Ascending aorta (tissue), 2 donors: ENCODE results near the gene SMCO1. TPM values are rescaled to one million over a fixed set of nuclear protein-coding genes. Genes with fewer than 3 reads are reported as not detected.
"Not testable (repeated sequence)": the region's sequence is repeated elsewhere in the genome, so short reads cannot be mapped to it uniquely, and the experiment has no call there.

Experiments used
- DNase-seq, 2 donors: peaks; one replicate each; pipeline ENCODE4 v3.0.0-alpha.2; 2019; ENCODE audit warnings: low spot score in 2 of 2
- H3K27ac ChIP-seq, 2 donors: fragments of 200-600 bp; sonication (generic); one replicate each; pipeline ENCODE4 v1.5.1; 2016 to 2017; ENCODE audit warnings: mild to moderate bottlenecking in 1 of 2
- H3K27me3 ChIP-seq: fragments of 200-600 bp; sonication (generic); one replicate; pipeline ENCODE4 v1.5.1; 2017
- H3K36me3 ChIP-seq, 2 donors: fragments of 200-600 bp; sonication (generic); one replicate each; pipeline ENCODE4 v1.5.1; 2016
- H3K4me1 ChIP-seq, 2 donors: fragments of 200-600 bp; sonication (generic); one replicate each; pipeline ENCODE4 v1.5.1; 2016 to 2017; ENCODE audit warnings: mild to moderate bottlenecking in 1 of 2
- H3K4me3 ChIP-seq, 2 donors: fragments of 200-600 bp; sonication (generic); one replicate each; pipeline ENCODE4 v1.5.1; 2016 to 2017; ENCODE audit warnings: mild to moderate bottlenecking in 1 of 2
- H3K9me3 ChIP-seq, 2 donors: fragments of 200-600 bp; sonication (generic); one replicate each; pipeline ENCODE4 v1.5.1; 2016
- intact Hi-C: fragments of 100-400 bp; cut with DNase I; formaldehyde crosslinking; loops from one replicate; pipeline ENCODE4 v1.15.1; 2023
- total RNA-seq: library from RNA; depleted of rRNA; stranded (reverse); fragments of >200 nt; gene quantifications from one replicate; pipeline ENCODE4 v1.1.0, GENCODE V29; 2016
- TF ChIP-seq, protein P1 (sequence below), 3 experiments: fragments of 200-600 bp in 2 of 3; fragments of 450-650 bp in 1 of 3; sonication (generic) in 2 of 3; IDR thresholded peaks; one replicate each; pipeline ENCODE4 v1.5.1; 2016 to 2019; ENCODE audit warnings: antibody characterized with exemption in 3 of 3, mild to moderate bottlenecking in 1 of 3, moderate library complexity in 1 of 3

SMCO1 gene
- total RNA-seq, 1 donor from 2014 or later: not detected

DNA sequence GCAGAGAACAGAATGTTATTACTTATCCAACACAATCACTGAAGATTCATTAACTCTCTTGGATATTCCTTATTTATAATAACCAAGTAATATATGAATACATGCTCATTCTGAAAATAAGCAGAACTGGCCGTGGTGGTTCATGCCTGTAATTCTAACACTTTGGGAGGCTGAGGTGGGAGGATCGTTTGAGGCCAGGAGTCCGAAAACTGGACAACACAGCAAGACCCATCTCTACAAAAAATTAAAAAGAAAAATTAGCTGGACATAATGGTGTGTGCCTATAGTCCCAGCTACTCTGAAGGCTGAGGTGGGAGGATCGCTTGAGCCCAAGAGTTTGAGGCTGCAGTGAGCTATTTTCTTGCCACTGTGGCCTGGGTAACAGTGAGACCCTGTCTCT, 37.5 kb downstream of the SMCO1 start:
- TF ChIP-seq, protein P1, sequence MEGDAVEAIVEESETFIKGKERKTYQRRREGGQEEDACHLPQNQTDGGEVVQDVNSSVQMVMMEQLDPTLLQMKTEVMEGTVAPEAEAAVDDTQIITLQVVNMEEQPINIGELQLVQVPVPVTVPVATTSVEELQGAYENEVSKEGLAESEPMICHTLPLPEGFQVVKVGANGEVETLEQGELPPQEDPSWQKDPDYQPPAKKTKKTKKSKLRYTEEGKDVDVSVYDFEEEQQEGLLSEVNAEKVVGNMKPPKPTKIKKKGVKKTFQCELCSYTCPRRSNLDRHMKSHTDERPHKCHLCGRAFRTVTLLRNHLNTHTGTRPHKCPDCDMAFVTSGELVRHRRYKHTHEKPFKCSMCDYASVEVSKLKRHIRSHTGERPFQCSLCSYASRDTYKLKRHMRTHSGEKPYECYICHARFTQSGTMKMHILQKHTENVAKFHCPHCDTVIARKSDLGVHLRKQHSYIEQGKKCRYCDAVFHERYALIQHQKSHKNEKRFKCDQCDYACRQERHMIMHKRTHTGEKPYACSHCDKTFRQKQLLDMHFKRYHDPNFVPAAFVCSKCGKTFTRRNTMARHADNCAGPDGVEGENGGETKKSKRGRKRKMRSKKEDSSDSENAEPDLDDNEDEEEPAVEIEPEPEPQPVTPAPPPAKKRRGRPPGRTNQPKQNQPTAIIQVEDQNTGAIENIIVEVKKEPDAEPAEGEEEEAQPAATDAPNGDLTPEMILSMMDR (IDR thresholded peaks at IDR 0.05): no peak
- H3K4me1 ChIP-seq: no peaks in the 10 kb centered on the region
- H3K27me3 ChIP-seq: no peaks in the 10 kb centered on the region
- intact Hi-C loops: no loop called here
- peaks cover 57 to 92% of the 10 kb centered on the region in 2 donors for H3K36me3 ChIP-seq
- no peak overlapping the region for H3K27ac ChIP-seq
- no peak overlapping the region for H3K4me3 ChIP-seq
- DNase-seq: no peak
- no peaks in the 10 kb centered on the region for H3K9me3 ChIP-seq

DNA sequence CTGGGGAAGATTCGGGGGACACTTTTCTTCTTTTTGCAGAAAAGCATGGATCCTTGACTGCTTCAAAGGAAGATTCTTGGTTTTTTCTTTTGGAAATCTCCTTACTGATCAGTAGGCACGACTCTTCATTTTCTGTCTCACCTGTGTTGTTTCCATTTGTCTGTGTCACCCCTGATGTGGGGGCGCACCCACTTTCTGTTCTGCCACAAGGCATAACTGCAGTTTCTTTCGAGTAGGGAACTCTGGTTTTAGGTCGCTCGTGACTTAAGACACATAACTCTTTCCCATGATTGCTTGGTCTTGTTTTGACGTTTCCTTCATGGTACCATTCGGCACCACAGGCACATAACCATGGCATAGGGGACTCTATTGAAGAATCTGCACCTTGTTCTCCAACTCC, 42.9 kb downstream of the SMCO1 start:
- Histone ChIP-seq H3K4me3 (no peak overlapping the region), H3K36me3 (peaks cover 41 to 62% of the 10 kb centered on the region in 2 donors), H3K9me3 (no peaks in the 10 kb centered on the region), H3K27ac (no peak overlapping the region), H3K4me1 (no peaks in the 10 kb centered on the region), H3K27me3 (no peaks in the 10 kb centered on the region)
- TF ChIP-seq, protein P1 (IDR thresholded peaks at IDR 0.05): no peak
- DNase-seq: no peak
- intact Hi-C loops: no loop called here

DNA sequence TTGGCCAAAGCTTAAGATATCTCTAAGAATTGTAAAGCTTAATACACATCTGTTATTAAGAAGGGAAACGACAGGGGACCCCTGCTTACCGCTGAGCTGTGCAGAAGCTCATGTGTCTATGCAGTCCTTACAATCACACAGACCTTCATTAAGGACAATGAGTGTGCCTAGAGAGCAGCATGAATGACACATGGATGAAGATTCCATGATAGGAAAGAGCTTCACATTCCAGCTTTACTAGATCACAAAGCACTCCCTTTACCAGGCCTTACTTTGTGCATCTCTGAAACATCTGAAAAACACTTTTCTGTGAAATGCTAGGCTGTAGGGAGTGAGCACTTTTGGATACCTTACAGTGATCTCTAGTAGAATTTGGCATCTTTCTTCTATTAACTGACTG, 43.6 kb downstream of the SMCO1 start:
- DNase-seq: no peak
- H3K36me3 ChIP-seq: peaks cover 36 to 55% of the 10 kb centered on the region in 2 donors
- no peaks in the 10 kb centered on the region for H3K9me3 ChIP-seq
- H3K27ac ChIP-seq: no peak overlapping the region
- intact Hi-C loops: no loop called here
- TF ChIP-seq, protein P1 (IDR thresholded peaks at IDR 0.05): no peak
- H3K4me1 ChIP-seq: no peaks in the 10 kb centered on the region
- no peaks in the 10 kb centered on the region for H3K27me3 ChIP-seq
- H3K4me3 ChIP-seq: no peak overlapping the region

DNA sequence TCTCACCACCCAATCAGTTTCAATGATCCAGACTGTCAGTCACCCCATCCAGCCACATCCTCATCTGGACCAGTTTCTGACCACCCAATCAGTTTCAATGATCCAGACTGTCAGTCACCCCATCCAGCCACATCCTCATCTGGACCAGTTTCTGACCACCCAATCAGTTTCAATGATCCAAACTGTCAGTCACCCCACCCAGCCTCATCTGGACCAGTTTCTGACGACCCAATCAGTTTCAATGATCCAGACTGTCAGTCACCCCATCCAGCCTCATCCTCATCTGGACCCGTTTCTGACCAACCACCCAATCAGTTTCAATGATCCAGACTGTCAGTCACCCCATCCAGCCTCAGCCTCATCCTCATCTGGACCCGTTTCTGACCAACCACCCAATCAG, 45.0 kb downstream of the SMCO1 start:
- intact Hi-C loops, H3K4me3 ChIP-seq, H3K4me1 ChIP-seq, DNase-seq, H3K27me3 ChIP-seq, H3K9me3 ChIP-seq, H3K27ac ChIP-seq: not testable (repeated sequence)
- peaks cover 36 to 48% of the 10 kb centered on the region in 2 donors for H3K36me3 ChIP-seq

DNA sequence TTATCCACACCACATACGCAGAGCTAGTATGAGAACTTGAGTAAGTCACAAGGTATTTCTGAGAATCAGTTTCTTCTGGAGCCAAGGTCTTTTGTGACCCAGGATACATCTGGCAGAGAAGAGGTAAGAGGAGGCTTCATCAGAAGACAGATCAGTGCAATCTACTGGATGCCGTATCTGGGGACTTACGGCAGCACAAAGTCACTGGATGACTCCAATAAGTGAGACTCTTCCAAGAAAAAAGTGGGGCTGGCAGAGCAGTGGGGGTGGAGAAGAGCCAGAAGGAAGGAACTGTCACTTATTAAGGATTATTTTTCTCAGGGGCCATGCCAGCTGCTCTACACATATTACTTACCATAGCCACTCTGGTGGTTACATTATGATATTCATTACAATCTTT, 51.3 kb downstream of the SMCO1 start:
- H3K27me3 ChIP-seq: no peaks in the 10 kb centered on the region
- no peak overlapping the region for H3K27ac ChIP-seq
- H3K36me3 ChIP-seq: peaks cover 5 to 18% of the 10 kb centered on the region in 2 donors
- no peaks in the 10 kb centered on the region for H3K9me3 ChIP-seq
- no peaks in the 10 kb centered on the region for H3K4me1 ChIP-seq
- no peak overlapping the region for H3K4me3 ChIP-seq
- TF ChIP-seq, protein P1 (IDR thresholded peaks at IDR 0.05): no peak
- intact Hi-C loops: no loop called here
- no peak for DNase-seq

DNA sequence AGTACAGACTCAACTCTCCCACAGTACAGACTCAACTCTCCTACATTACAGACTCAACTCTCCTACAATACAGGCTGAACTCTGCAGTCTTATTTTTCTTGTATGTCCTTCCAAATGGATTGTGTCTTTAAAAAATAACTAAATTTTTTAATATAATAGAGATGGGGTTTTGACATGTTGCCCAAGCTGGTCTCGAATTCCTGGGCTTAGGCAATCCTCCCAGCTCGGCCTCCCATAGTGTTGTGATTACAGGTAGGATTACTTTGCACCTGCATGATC, 51.7 kb downstream of the SMCO1 start:
- Histone ChIP-seq H3K27ac (no peak overlapping the region), H3K4me3 (no peak overlapping the region), H3K27me3 (no peaks in the 10 kb centered on the region), H3K4me1 (no peaks in the 10 kb centered on the region), H3K36me3 (peaks cover 5 to 18% of the 10 kb centered on the region in 2 donors), H3K9me3 (no peaks in the 10 kb centered on the region)
- no peak for DNase-seq
- intact Hi-C loops: no loop called here
- TF ChIP-seq, protein P1 (IDR thresholded peaks at IDR 0.05): no peak

DNA sequence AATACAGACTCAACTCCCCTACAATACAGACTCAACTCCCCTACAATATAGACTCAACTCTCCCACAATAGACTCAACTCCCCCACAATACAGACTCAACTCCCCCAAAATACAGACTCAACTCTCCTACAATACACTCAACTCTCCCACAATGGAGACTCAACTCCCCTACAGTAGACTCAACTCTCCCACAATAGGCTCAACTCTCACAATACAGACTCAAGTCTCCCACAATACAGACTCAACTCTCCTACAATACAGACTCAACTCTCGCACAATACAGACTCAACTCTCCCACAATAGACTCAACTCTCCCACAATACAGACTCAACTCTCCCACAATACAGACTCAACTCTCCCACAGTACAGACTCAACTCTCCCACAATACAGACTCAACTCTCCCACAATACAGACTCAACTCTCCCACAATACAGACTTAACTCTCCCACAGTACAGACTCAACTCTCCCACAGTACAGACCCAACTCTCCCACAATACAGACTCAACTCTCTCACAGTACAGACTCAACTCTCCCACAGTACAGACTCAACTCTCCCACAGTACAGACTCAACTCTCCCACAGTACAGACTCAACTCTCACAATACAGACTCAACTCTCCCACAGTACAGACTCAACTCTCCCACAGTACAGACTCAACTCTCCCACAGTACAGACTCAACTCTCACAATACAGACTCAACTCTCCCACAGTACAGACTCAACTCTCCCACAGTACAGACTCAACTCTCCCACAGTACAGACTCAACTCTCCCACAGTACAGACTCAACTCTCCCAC, 52.3 kb downstream of the SMCO1 start:
- DNase-seq, H3K27ac ChIP-seq, H3K9me3 ChIP-seq, intact Hi-C loops, H3K4me3 ChIP-seq, H3K4me1 ChIP-seq, H3K27me3 ChIP-seq: not testable (repeated sequence)
- H3K36me3 ChIP-seq: peaks cover 5 to 17% of the 10 kb centered on the region in 2 donors
